SK-N-SH (cell line): ENCODE results near the gene PLA2G6. TPM values are rescaled to one million over a fixed set of nuclear protein-coding genes. Genes with fewer than 3 reads are reported as not detected.

ENCODE experiments used
- CTCF ChIA-PET: fragments of 300-600, 350-600 bp; formaldehyde crosslinking; extraction: SDS; loops from one replicate; lab custom pipeline; 2021; lab: Yijun Ruan, JAX
- POLR2A ChIA-PET: fragments of 350-600 bp; sonication (Branson Sonifier 250); formaldehyde crosslinking; extraction: SDS; loops from one replicate; lab custom pipeline; 2020; ENCODE audit warnings: antibody characterized with exemption, inconsistent platforms; lab: Yijun Ruan, JAX
- DNase-seq: peaks from one replicate; pipeline ENCODE4 v3.0.0; 2012
- H2AFZ ChIP-seq: fragments of 200-600 bp; sonication (generic); 2 replicates; pipeline ENCODE4 v1.8.1; 2016; ENCODE audit warnings: antibody characterized with exemption, mild to moderate bottlenecking, low read depth
- H3F3A ChIP-seq: fragments of 200-600 bp; sonication (generic); replicated peaks from 2 replicates; pipeline ENCODE3; 2016; ENCODE audit warnings: antibody characterized with exemption, mild to moderate bottlenecking; ENCODE audit not compliant: insufficient read depth
- H3K27ac ChIP-seq, 2 experiments: fragments of 200-500 bp in 1 of 2; fragments of 200-600 bp in 1 of 2; sonication (Bioruptor generic) in 1 of 2; sonication (generic), shearing (Covaris generic) in 1 of 2; 2 replicates each; pipeline versions ENCODE4 v1.5.1 to v1.6.1; 2014 to 2016; ENCODE audit warnings: low read depth in 2 of 2, inconsistent platforms in 1 of 2, low read length in 1 of 2, mild to moderate bottlenecking in 1 of 2, mixed read lengths in 1 of 2
- H3K27me3 ChIP-seq: fragments of 200-600 bp; sonication (generic), shearing (Covaris generic); 2 replicates; pipeline ENCODE4 v1.6.1; 2016; ENCODE audit warnings: mixed run types; ENCODE audit not compliant: insufficient read depth
- H3K36me3 ChIP-seq, 2 experiments: fragments of 200-500 bp in 1 of 2; fragments of 200-600 bp in 1 of 2; sonication (Bioruptor generic) in 1 of 2; sonication (generic) in 1 of 2; replicated peaks in 1 of 2; 2 replicates each; pipeline versions ENCODE3 to v1.5.1; 2014 to 2016; ENCODE audit warnings: low read length in 1 of 2, mild to moderate bottlenecking in 1 of 2; ENCODE audit not compliant: insufficient read depth in 2 of 2, control insufficient read depth in 1 of 2
- H3K4me1 ChIP-seq, 2 experiments: fragments of 200-500 bp in 1 of 2; fragments of 200-600 bp in 1 of 2; sonication (Bioruptor generic) in 1 of 2; sonication (generic), shearing (Covaris generic) in 1 of 2; 2 replicates each; pipeline versions ENCODE4 v1.5.1 to v1.6.1; 2014 to 2016; ENCODE audit warnings: low read depth in 1 of 2, low read length in 1 of 2, mixed run types in 1 of 2; ENCODE audit not compliant: insufficient read depth in 2 of 2, control insufficient read depth in 1 of 2
- H3K4me2 ChIP-seq: fragments of 200-600 bp; sonication (generic), shearing (Covaris generic); 2 replicates; pipeline ENCODE4 v1.6.1; 2017; ENCODE audit warnings: mixed run types
- H3K4me3 ChIP-seq, 2 experiments: fragments of 200-500 bp in 1 of 2; fragments of 200-600 bp in 1 of 2; sonication (Bioruptor generic) in 1 of 2; sonication (generic), shearing (Covaris generic) in 1 of 2; 2 replicates each; pipeline versions ENCODE4 v1.5.1 to v1.8.1; 2014 to 2016; ENCODE audit warnings: low read depth in 2 of 2, inconsistent platforms in 1 of 2, low read length in 1 of 2, mild to moderate bottlenecking in 1 of 2, mixed read lengths in 1 of 2, moderate library complexity in 1 of 2
- H3K79me2 ChIP-seq: fragments of 200-600 bp; sonication (generic); 2 replicates; pipeline ENCODE4 v1.8.1; 2017; ENCODE audit warnings: mild to moderate bottlenecking; ENCODE audit not compliant: insufficient read depth
- H3K9ac ChIP-seq: fragments of 200-600 bp; sonication (generic); 2 replicates; pipeline ENCODE4 v1.6.1; 2017; ENCODE audit warnings: mixed run types
- H3K9me2 ChIP-seq: fragments of 200-600 bp; sonication (generic); 2 replicates; pipeline ENCODE4 v1.6.1; 2017; ENCODE audit warnings: mixed run types
- H3K9me3 ChIP-seq: fragments of 200-600 bp; sonication (generic); 2 replicates; pipeline ENCODE4 v1.6.1; 2017; ENCODE audit warnings: mixed run types, mild to moderate bottlenecking, moderate library complexity
- H4K20me1 ChIP-seq: fragments of 200-600 bp; sonication (generic); 2 replicates; pipeline ENCODE4 v1.6.1; 2017; ENCODE audit warnings: mild to moderate bottlenecking, mixed run types; ENCODE audit not compliant: insufficient read depth
- CTCF ChIP-seq: fragments of 200-600 bp; sonication (generic); IDR thresholded peaks from 2 replicates; pipeline ENCODE4 v1.6.1; 2017; ENCODE audit warnings: antibody characterized with exemption, mild to moderate bottlenecking, moderate library complexity
- ELF1 ChIP-seq: IDR thresholded peaks from 2 replicates; pipeline ENCODE4 v1.4.0; 2012
- EZH2phosphoT487 ChIP-seq: fragments of 200-600 bp; sonication (generic); IDR thresholded peaks from 2 replicates; pipeline ENCODE4 v1.6.1; 2017; ENCODE audit warnings: low read depth, mixed run types, mild to moderate bottlenecking, antibody characterized with exemption, moderate library complexity, borderline replicate concordance
- FOXM1 ChIP-seq: IDR thresholded peaks from 2 replicates; pipeline ENCODE4 v1.4.0; 2012; ENCODE audit warnings: low read depth, mild to moderate bottlenecking
- MXI1 ChIP-seq: IDR thresholded peaks from 2 replicates; pipeline ENCODE4 v1.6.1; 2012; ENCODE audit warnings: mild to moderate bottlenecking, low read depth, low read length, improper control_type of control experiment
- NRF1 ChIP-seq: IDR thresholded peaks from 2 replicates; pipeline ENCODE4 v1.6.1; 2012; ENCODE audit warnings: low read depth, mild to moderate bottlenecking, low read length
- POLR2AphosphoS5 ChIP-seq: IDR thresholded peaks from 2 replicates; pipeline ENCODE4 v1.6.1; 2012; ENCODE audit warnings: low read depth, low read length
- REST ChIP-seq: IDR thresholded peaks from 2 replicates; pipeline ENCODE4 v1.6.1; 2012; ENCODE audit warnings: mild to moderate bottlenecking, low read depth, low read length, moderate library complexity
- SIN3A ChIP-seq: IDR thresholded peaks from 2 replicates; pipeline ENCODE4 v1.6.1; 2012; ENCODE audit warnings: low read depth, mild to moderate bottlenecking, low read length, moderate library complexity, borderline replicate concordance
- SMC3 ChIP-seq: IDR thresholded peaks from 2 replicates; pipeline ENCODE4 v1.6.1; 2012; ENCODE audit warnings: low read depth, low read length, improper control_type of control experiment
- WGBS: methylation state at CpG from one replicate; pipeline ENCODE4 v1.1.6; 2017; ENCODE audit warnings: low lambda C conversion rate; 5-methylcytosine and 5-hydroxymethylcytosine counted together
- polyA plus RNA-seq, 3 experiments: library from polyadenylated mRNA; depleted of rRNA; stranded (reverse); fragments of >200 nt; gene quantifications; 2 replicates each; pipeline ENCODE4 v1.2.3, GENCODE V29; 2012

PLA2G6 gene
- polyA plus RNA-seq, 1 of the 3 experiments (the other 2 are of a cell fraction): 10.5 TPM

DNA sequence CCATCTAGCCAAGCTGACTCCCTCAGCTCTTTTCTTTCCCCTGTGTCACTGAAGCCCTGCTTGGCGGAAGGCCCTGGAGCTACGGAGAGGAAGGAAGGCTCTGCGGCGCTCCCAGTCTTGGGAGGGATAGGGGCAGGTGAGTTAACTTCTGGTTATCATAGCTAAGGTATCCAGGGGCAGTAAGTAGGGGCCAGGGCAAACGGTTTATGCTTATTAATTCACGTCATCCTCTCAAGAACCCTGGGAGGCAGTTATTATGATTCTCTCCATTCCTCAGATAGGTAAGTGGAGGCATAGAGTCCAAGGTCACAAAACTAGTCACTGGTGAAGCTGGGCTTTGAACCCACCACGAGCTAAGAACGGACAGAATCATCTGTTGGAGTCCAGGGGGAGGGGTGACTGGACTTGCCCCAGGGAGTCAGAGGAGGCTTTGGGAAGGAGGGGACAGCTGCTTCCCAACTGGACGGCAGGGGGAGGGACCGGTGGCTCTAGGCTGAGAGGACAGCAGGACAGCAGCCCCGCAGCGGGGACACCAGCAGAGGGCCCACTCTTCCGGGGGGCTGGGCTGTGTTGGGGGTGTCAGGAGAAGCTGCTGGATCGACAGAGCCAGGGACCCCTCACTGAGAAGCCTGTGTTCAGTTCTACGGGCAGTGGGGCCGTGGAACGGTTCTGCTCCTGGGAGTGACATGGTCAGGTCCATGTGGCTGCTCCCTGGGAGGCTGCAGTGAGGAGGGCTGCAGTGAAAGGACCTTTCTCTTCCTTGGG lies 74.6 kb downstream of the PLA2G6 start:
- no peak overlapping the region for H3K9ac ChIP-seq
- H3K9me3 ChIP-seq: no peaks in the 10 kb centered on the region

DNA sequence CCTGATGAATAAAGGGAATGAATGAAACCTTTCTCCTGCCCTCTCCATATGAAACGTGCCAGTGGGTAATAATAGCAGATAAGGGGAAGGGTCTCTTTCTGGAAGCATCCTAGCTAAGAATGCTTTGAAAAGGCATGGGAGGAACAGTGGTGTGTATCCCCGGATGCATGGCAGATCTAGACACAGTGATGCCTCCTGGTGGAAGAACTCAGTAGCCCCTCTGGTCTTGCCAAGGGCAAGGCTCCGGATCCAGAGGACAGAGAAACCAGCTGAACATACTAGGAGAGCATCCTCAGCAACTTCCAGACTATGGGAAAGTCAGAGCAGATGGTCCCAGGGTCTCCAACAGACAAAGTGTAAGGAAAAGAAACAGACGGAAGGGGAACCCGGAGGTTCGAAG lies 77.5 kb downstream of the PLA2G6 start:
- H3K36me3 ChIP-seq: no peaks in the 10 kb centered on the region
- no peaks in the 10 kb centered on the region for H3K27me3 ChIP-seq
- no peak overlapping the region for H3K4me2 ChIP-seq
- no peak overlapping the region for H3K27ac ChIP-seq
- no peak overlapping the region for H3K9ac ChIP-seq
- no peaks in the 10 kb centered on the region; a peak in 1 of 4 replicates for H3K4me1 ChIP-seq
- no peaks in the 10 kb centered on the region for H3K9me3 ChIP-seq
- H2AFZ ChIP-seq: no peak overlapping the region
- no peak overlapping the region; a peak in 1 of 4 replicates for H3K4me3 ChIP-seq
- H3K9me2 ChIP-seq: no peaks in the 10 kb centered on the region
- TF ChIP-seq CTCF: peak; percentile 15; the same call in 1 of the 2 replicates
- no peak for TF ChIP-seq EZH2phosphoT487
- no peak for DNase-seq
- POLR2A ChIA-PET: no interaction called here
- no peaks in the 10 kb centered on the region for H3F3A ChIP-seq
- 75% methylated on average over 6 of the region's 6 CpGs for WGBS
- no peaks in the 10 kb centered on the region for H3K79me2 ChIP-seq
- no peaks in the 10 kb centered on the region for H4K20me1 ChIP-seq
- CTCF ChIA-PET: interaction anchor here (1.4 kb wide), 1 partner anchor 11 kb away, joined by 5 read pairs; no protein-coding TSS in a partner anchor

More for the DNA sequence above, 74.6 kb downstream of the PLA2G6 start:
- H3K4me2 ChIP-seq: no peak overlapping the region
- 77% methylated on average over 8 of the region's 17 CpGs for WGBS
- no peak overlapping the region for H3K27ac ChIP-seq
- TF ChIP-seq EZH2phosphoT487: no peak
- no peaks in the 10 kb centered on the region; a peak in 1 of 4 replicates for H3K4me1 ChIP-seq
- no peaks in the 10 kb centered on the region for H3F3A ChIP-seq
- H3K36me3 ChIP-seq: no peaks in the 10 kb centered on the region
- ChIA-PET POLR2A (no interaction called here), CTCF (interaction anchor here (1.2 kb wide), 1 partner anchor 55 kb away, joined by 3 read pairs; no protein-coding TSS in a partner anchor)
- H2AFZ ChIP-seq: no peak overlapping the region
- H3K27me3 ChIP-seq: no peaks in the 10 kb centered on the region
- H4K20me1 ChIP-seq: no peaks in the 10 kb centered on the region
- no peak overlapping the region for H3K4me3 ChIP-seq
- no peaks in the 10 kb centered on the region for H3K9me2 ChIP-seq
- no peaks in the 10 kb centered on the region for H3K79me2 ChIP-seq
- no peak for DNase-seq

DNA sequence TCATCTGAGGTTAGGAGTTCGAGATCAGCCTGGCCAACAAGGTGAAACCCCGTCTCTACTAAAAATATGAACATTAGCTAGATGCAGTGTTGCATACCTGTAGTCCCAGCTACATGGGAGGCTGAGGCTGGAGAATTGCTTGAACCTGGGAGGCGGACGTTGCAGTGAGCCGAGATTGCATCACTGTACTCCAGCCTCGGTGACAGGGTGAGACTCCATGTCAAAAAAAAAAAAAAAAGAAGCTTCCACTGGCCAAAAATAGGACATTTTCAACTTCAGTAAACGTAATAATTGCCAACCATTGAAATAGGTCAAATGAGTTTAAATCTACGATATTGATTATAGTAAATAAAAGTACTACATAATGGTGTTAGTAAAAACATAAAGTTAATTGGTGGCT lies 78.0 kb downstream of the PLA2G6 start:
- Histone ChIP-seq H3K27ac (no peak overlapping the region), H3K9ac (no peak overlapping the region), H3K9me3 (no peaks in the 10 kb centered on the region), H3K4me2 (no peak overlapping the region), H3F3A (no peaks in the 10 kb centered on the region), H3K4me3 (no peak overlapping the region), H3K79me2 (no peaks in the 10 kb centered on the region), H4K20me1 (no peaks in the 10 kb centered on the region), H3K9me2 (no peaks in the 10 kb centered on the region), H3K36me3 (no peaks in the 10 kb centered on the region), H3K27me3 (no peaks in the 10 kb centered on the region), H3K4me1 (no peaks in the 10 kb centered on the region; a peak in 1 of 4 replicates), H2AFZ (no peak overlapping the region)
- ChIA-PET POLR2A (no interaction called here), CTCF (interaction anchor here (0.7 to 1.4 kb wide), 2 partner anchors 12 to 15 kb away, joined by 3 to 5 read pairs; no protein-coding TSS in a partner anchor)
- DNase-seq: no peak
- 57% methylated on average over 7 of the region's 8 CpGs for WGBS
- TF ChIP-seq MXI1 (no peak), SMC3 (no peak), REST (no peak), ELF1 (no peak), NRF1 (no peak), SIN3A (no peak), FOXM1 (no peak), CTCF (no peak), POLR2AphosphoS5 (no peak)
